Tibial nerve (tissue), 3 donors: ENCODE measurements around the gene GHDC.

ENCODE experiments used
- CTCF ChIP-seq, 5 experiments: fragments of 200-600 bp in 3 of 5; fragments of 450-650 bp in 2 of 5; sonication (generic) in 3 of 5; IDR thresholded peaks; one replicate each; pipeline ENCODE4 v1.5.1; 2016 to 2019; ENCODE audit warnings: antibody characterized with exemption in 5 of 5, mild to moderate bottlenecking in 3 of 5, moderate library complexity in 2 of 5
- POLR2A ChIP-seq, 2 donors: fragments of 450-650 bp; IDR thresholded peaks; one replicate each; pipeline ENCODE4 v1.6.1; 2017; ENCODE audit warnings: antibody characterized with exemption in 2 of 2, mild to moderate bottlenecking in 2 of 2, moderate library complexity in 2 of 2

- no peak for TF ChIP-seq CTCF (IDR thresholded peaks at IDR 0.05)
- no peak for TF ChIP-seq POLR2A (IDR thresholded peaks at IDR 0.05)
These were observed 30.4 kb downstream of the GHDC start for GRCh38 chr17:42163696-42164407.
